Stimulated activated CD8-positive, alpha-beta memory T cell treated with anti-CD3 and anti-CD28 coated beads, Interleukin-4, amount 100 ng/mL, for 4 hours (primary cell): ENCODE results near the gene IGFLR1.
"Not testable (repeated sequence)": the region's sequence is repeated elsewhere in the genome, so short reads cannot be mapped to it uniquely, and the experiment has no call there.

ENCODE experiments used
- DNase-seq, 2 donors: peaks; one replicate each; pipeline ENCODE4 v3.0.0-alpha.2; 2020; ENCODE audit warnings: low read depth in 2 of 2, low spot score in 1 of 2

The IGFLR1 gene

GRCh38 chr19:35777961-35778360, 35.7 kb upstream of the IGFLR1 start:
- no peak for DNase-seq

- DNase-seq: no peak
Observed at GRCh38 chr19:35777086-35777841, 35.0 kb upstream of the IGFLR1 start.

- DNase-seq: no peak
Observed at GRCh38 chr19:35776102-35776788, 34.0 kb upstream of the IGFLR1 start.

GRCh38 chr19:35775298-35776101, 33.2 kb upstream of the IGFLR1 start, which contains the start of gene ARHGAP33:
Gene ARHGAP33 (plus strand): TSS chr19:35775564. CDS start chr19:35775659, 95 bp downstream.
- peak; percentile 96 to 98 for DNase-seq

GRCh38 chr19:35775046-35775297, 32.7 kb upstream of the IGFLR1 start:
- no peak for DNase-seq

GRCh38 chr19:35774274-35775045, 32.2 kb upstream of the IGFLR1 start:
- DNase-seq: no peak

- no peak for DNase-seq
Observed at GRCh38 chr19:35773020-35773806, 31.0 kb upstream of the IGFLR1 start.

- not testable (repeated sequence) for DNase-seq
Observed at GRCh38 chr19:35772362-35772761, 30.1 kb upstream of the IGFLR1 start.

- DNase-seq: no peak
Observed at GRCh38 chr19:35768082-35768421, 25.8 kb upstream of the IGFLR1 start.

GRCh38 chr19:35767288-35768081, 25.2 kb upstream of the IGFLR1 start:
- no peak for DNase-seq

- DNase-seq: no peak
Observed at GRCh38 chr19:35766571-35767104, 24.4 kb upstream of the IGFLR1 start.

GRCh38 chr19:35764432-35765315, 22.4 kb upstream of the IGFLR1 start:
- DNase-seq: no peak

GRCh38 chr19:35760711-35761349, 18.6 kb upstream of the IGFLR1 start:
- no peak for DNase-seq

GRCh38 chr19:35759697-35760096, 17.4 kb upstream of the IGFLR1 start:
- DNase-seq: no peak

GRCh38 chr19:35757749-35758608, 15.7 kb upstream of the IGFLR1 start, which contains the start of gene PROSER3:
Gene PROSER3 (plus strand): TSS chr19:35758176. CDS start chr19:35758216, 40 bp downstream.
- DNase-seq: peak; percentile 96 to 97

- no peak for DNase-seq
Observed at GRCh38 chr19:35757231-35757748, 15.0 kb upstream of the IGFLR1 start.
